GM19043 (cell line): ENCODE data around the gene UGP2.
"Not testable (repeated sequence)": the region's sequence is repeated elsewhere in the genome, so short reads cannot be mapped to it uniquely, and the experiment has no call there.

Experiments used
- ATAC-seq: cut with Tn5 transposase; IDR thresholded peaks from one replicate; pipeline ENCODE4 v1.9.1; 2021; ENCODE audit warnings: low read depth; ENCODE audit not compliant: unreplicated experiment

The UGP2 gene

DNA sequence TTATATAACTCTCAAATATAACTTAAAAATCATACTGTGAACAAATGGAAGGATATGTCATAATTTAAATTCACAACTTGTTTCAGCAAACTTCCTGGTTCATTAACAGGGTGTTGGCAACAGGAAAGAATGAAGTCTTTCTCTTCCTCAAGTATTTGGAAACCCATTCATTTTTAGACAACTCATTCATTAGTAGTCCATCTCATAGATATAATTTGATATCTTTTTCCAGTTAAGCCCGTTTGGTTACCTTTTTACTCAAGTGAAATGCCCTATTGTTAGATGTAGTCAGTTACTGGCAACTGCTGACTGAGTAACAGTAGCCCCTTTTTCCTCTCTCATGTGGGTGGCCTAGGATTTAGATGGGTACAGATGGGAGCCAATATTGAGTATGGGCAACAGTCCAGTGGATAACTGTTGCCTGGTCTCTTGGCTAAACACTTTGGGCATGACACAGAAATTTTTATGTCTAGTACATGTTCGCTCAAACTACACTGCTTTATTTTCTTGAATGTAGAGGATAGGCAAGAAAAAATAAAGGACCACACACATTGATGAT, 4.6 kb upstream of the UGP2 start:
- ATAC-seq = no peak

DNA sequence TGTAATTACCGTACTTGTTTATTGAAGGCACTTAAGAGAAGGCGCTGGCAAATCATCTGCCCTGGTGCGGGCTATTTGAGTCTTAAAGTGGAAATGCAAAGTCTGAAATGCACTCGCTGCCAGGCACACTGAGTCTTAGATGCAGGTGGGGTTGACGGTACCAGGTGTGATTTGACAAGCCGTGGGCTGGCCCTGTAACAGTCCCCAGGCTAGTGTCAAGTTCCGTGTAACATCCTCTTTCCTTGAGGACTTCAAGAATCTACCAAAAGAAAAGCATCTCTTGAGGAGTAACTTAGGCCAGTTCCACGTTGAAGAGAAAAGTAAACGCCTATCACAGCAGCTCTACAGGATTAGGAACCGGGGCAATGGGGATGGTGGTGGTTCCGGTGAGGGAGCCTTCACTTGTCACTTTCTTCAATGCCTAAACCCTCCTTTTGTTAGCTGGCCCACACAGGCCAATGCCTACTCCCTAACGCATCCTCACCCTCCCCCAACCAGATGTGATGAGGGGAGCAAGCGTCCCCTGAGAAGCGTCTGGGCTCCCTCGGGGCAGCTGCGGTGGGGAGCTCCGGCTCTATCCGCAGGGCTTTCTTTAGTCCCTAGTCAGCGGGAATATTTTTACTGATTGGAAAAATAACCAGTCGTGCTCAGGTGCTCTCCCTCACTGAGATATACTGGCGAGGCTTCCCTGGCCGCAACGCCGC, 1.5 kb upstream of the UGP2 start:
- ATAC-seq = peak; percentile 25

DNA sequence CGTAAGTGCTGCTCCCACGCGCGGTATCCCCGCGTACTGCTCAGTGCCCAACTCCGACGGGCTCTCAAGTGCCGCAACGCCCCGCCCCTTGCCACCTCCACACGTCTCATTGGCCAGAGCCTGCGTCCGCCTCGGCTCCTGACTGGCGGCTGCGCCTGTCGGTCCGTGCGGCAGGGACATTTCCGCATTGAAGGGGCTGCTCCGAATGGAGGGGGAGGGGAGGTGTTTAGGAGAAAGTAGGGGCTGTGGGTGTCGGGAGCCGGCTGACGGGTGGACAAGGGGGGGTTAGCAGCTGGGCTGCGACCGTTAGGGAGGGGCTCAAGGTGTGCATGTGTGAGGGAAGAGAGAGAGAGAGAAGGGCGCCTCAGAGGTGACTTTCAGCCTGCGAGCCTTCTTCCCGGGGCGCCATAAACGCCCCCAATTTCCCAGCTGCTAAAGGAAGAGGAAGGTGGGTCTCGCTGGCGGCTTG, 877 bp upstream of the UGP2 start:
- peak; percentile 85 for ATAC-seq

DNA sequence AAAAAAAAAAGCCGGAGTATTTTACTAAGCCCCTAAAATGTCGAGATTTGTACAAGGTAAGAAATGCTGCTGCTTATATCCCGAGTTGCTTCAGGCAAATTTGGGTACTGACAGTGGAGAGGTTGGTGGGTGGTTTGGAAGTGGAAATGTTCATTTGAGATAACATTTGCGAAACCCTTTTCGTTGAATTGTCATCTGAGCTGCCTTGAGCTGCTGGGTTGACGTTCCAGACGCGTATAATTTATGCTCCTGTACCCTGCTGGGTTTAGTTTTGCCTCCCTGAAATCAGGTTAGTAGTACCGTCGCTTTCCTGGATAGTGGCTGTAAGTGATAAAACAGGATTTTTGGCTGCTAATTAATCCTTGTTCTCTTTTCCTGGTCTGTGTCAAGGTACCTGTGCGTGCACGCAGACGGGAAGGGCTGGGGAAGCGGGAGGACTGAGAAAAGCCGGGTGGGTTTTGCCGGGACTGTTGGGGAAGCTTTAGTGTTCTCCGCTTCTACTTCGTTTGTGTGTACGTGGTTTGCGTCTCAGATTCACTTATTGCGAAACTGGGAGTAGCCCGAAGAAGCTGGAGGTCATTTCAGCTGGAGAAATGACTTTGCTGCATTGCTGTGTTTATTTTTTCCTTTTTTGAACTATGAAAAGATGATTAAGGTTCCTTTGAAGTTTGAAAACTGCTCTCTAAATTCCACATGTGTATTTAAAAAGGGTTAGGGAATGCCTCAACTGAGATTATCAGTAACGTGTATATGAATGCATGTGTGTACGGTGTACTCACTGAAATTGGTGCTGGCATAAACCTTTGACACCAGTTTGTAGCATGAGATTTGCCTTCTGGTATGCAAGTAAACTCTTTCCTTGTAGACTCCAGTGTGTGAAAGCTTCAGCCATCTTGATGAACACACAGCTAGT, 709 bp downstream of the UGP2 start:
- no peak for ATAC-seq

DNA sequence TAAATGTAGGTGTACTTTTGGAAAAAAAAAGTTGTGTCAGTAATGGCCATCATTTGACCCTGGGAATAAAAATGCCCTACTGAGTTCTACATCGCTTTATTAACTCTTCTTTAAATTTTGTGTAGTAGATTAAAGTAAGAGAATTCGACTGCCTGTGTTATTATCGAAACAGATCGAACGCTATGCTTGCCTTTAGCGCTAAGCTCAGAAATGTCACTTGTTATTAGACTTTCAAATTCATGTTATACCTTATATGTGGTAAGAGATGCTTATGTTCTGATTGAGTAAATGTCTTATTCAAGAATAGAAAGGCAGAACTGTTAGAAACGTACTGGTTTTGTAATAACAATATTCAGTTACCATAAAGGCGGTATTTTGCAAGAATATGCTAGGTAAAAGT, 1.4 kb downstream of the UGP2 start:
- ATAC-seq = no peak

DNA sequence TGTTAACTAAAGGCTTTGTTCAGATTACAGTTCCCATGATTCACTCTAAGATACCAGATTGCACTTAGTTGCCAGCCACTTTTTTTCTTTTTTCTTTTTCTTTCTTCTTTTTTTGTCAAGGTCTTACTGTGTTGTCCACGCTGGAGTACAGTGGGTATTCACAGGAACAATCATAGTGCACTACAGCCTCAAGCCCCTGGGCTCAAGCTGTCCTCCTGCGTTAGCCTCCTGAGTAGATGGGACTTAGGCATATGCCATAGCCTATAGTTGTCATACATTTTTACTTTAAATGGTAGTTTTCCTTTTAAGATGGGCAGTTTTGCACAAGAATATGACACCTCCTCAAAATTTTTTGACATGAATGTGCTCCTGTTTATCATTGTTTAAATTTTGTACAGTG, 2.1 kb downstream of the UGP2 start:
- ATAC-seq = no peak

DNA sequence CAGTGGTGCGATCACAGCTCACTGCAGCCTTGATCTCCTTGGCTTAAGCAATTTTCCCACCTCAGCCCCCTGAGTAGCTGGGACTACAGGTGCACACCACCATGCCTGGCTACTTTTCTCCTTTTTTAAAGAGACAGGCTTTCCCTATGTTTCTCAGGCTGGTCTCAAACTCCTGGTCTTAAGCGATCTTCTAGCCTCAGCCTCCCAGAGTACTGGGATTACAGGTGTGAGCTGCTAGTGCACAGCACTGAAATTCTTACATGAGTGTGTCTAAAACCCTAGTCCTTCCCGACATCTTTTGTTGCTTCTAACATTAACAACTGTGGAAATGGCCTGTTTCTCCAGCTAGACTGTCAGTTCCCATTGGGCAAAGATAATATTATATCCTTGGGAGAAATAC, 2.9 kb downstream of the UGP2 start:
- no peak for ATAC-seq

DNA sequence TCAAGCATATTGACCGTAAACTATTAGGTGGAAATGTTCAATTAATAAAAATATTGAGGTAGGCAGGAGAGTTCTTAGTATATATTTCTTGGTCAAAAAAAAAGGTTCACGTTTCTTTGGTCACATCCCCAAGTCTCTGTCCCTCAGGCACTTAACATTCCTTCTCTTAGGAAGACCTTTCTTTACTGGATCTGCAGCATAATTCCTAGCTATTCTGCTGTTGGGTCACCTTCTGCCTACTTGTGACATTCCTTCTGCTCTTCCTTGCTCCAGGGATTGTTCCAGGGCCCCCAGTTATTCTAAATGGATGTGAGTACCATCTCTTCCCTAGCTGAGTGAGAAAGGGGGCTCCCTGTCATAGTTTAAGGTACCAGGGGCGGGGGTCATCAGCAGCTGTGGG, 4.2 kb downstream of the UGP2 start:
- ATAC-seq = no peak

DNA sequence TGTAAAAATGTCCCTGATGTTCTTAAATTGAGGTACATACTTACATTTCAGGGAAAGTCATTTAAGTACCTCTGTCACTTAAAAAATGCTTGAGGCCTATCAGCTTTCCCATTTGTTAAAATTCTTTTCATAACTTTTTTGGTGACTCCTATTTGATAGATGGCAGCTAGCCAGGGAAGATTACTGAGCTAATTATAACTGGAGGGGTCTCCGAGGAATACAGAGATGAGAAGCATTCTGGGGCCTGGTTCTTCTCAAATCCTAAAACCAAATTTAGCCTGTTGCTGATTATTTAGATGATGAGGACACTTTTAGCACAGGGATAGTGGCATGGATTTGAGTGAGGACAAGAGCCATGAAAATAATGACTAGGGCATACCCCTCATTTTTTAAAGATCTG, 4.8 kb downstream of the UGP2 start:
- no peak for ATAC-seq

DNA sequence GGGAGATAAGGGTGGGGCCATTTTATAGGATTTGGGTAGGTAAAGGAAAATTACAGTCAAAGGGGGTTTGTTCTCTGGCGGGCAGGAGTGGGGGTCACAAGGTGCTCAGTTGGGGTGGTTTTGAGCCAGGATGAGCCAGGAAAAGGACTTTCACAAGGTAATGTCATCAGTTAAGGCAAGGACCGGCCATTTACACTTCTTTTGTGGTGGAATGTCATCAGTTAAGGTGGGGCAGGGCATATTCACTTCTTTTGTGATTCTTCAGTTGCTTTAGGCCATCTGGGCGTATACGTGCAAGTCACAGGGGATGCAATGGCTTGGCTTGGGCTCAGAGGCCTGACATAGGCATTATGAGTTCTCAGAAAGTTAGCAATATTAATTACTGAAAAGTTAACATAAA, 5.9 kb downstream of the UGP2 start:
- not testable (repeated sequence) for ATAC-seq

DNA sequence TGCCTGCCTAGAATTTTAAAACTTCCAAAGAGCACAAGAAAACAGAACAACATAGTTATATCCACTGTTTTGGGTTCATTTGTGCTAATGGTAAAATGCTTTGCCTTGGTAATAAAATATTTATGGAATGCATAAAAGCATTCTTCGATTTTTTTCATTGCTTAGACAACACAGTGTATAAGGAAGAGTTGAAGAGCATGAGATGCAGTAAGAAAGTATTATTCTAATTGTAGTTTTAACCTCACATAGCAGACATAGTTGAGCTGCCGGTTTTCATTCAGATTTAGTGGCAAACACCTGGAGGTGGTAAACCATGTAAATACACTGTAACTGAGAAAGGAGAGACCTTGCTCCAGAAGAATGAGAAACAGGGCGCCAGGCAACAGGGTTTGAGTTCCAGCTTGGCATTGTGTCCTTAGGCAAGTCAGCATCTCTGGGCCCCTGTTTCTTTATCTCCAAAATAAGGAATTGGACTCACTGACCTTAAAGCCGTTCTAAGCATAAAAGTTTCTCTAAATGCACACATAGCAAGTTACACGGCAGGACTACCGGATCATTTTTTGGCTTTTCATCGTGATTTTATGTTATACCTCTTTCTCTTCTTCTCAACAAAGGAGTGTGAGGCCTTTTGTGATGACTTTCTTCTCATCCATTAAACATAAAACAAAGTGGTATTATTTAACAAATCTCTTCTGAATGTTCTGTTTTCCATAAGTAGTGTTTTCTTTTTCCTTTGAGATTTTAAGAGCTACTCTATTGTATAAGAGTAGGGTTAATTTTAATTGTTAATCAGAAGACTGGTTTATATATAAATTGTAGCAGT, 7.9 kb downstream of the UGP2 start:
- no peak for ATAC-seq

DNA sequence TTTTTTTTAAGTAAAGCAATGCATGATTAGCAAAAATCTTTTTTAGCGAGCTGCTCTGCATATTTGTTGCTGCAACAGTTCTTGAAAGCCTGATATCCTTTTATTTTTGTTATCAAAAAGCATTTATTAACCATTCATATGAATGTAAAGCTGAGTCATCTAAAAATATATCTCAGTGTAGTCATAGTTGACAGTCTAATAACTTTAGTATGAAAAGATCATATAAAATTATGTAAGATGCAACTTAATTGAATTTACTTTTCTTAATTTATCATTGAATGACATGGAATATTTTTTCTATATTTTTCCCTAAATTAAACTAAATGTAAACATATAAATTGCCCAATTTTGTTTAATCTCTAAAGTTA, 8.5 kb downstream of the UGP2 start:
- no peak for ATAC-seq

DNA sequence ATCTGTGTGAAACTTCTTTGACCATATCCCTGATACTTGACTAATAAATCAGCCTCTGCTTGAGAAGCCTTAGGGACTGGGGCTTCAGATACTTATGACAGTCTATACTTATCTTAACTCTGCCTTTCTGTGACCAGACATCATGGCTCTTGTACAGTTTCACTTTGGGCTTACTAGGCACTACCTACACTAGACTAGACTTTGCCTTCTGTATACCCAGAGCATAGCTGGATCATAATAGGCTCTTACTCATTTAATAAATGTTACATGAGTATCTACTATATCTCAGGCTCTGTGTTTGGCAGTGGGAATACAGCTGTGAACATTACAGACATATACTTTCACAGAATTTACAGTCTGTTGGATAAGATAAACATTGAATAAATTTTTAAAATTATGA, 9.0 kb downstream of the UGP2 start:
- no peak for ATAC-seq

DNA sequence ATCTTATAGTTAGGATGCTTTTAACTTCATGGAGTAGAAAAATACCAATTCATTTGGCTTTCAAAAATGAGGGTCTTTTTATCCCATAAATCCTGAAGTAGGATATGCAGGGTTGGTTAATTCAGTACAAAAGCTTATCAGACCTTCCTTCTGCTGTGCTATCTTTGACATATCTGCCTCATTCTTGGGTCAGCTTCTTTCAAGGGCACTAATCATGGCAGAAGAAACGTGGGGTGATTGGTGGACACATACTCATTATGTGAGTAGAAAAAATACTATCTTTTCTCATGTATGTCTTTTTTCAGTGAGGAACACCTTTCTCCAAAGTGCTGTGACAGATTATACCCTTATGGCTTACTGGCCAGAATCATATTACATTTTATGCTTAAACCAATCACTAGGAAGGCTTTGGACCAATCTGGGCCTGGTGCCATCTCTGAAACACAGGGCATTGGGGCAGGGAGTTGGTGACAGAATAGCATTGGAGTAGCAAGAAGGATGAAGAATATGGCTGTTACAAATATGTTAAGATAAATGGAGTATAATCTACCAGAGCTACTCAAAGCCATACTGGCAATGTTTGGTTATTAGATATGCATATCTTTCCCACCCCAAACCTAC, 10.1 kb downstream of the UGP2 start:
- no peak for ATAC-seq

DNA sequence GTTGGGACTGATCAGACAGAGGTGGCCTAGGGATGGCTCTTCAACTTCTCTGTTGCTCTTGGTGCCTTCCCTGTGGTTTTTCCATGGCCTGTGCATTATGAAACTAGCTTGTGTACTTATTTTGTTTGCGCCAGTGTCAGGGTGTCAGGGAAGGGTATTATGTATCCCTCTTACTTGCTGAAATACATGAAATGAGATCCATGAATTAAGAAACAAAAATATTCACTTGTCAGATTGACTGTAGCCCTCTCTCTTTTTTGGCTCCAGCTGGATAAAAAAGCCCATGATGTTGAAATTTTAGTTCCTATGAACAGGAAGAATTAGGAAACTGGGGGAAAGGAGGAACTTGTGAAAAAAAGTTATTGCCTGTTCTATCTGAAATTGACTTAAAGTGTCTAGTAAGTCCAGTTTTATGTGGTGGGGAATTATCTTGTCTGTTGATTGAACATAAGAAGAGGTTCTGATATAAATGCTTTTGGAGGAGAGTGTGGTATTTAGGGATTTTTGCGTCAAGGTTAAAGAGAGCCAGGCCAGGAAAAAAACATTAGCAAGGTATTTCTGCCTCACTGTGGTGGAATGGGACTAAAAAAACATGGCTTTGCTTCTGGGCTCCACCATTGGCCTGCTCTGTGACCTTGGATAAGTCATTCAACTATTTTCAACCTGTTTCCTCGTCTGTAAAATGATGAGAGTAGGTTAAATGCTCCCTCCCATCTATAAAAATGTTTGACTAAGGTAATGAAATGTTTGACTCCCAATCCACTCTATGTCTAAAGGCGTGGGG, 12.0 kb downstream of the UGP2 start:
- ATAC-seq = no peak

DNA sequence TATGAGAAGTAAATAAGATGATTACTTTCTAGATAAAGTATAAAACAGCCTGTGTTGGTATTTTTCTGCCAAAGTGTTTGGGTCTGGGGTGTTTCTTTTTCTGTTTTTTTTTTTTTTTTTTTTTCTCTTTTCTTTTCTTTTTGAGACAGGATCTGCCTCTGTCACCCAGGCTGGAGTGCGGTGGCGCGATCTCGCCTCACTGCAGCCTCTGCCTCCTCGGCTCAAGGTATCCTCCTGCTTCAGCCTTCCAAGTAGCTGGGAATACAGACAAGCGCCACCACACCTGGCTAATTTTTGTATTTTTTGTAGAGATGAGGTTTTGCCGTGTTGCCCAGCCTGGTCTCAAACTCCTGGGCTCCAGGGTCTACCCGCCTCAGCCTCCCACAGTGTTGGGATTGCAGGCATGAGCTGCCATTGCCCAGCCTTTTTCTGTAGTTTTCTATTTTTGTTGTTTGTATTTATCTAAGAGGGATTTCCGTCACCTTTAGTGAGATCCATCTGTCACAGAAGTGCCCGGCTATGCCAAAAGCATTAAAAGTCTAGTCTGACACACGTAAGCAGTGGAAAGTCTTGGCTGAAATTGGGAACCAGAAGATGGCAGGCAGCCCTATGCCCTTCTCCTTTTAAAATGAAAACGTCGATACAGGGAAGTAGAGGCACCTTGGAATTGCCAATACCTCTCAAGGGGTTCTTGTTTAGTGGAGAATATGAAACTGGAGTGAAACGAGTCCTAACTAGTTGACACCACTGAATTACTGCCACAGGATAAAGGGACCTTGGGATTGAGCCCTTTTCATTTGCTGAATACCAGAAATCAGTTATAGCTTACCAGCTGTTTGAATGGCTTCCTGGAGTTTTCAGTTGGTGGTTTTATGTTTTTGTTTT, 14.0 kb downstream of the UGP2 start:
- ATAC-seq = no peak

DNA sequence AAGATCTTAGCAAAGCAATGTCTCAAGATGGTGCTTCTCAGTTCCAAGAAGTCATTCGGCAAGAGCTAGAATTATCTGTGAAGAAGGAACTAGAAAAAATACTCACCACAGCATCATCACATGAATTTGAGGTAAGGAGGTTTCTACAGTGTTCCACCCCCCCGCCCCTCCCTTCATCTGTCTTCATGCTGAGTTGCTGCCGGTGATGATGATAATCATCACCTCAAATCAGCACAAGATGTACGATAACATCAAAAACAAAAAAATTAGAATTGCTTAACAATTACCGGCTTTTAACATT, 14.6 kb downstream of the UGP2 start:
- no peak for ATAC-seq

DNA sequence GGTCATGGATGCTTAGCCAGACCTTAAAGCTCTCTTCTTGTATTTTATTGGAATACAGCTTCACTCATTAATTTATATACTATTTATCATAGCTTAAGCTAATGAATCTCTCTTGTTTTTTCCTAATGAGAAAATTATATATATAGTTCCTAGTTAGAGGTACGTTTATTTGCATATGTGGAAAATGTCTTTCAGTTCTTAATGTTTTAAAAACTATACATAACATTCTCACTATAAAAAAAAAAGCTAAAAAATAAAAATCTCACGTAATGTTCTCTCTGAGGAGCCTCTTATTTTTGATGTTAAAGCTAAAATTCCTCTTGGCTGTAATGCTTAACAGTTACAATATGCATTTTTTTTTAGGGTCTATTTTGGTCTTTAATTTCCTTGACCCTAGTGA, 16.6 kb downstream of the UGP2 start:
- ATAC-seq = no peak
